ENCODE results near the gene SH3PXD2A.

SH3PXD2A gene

DNA sequence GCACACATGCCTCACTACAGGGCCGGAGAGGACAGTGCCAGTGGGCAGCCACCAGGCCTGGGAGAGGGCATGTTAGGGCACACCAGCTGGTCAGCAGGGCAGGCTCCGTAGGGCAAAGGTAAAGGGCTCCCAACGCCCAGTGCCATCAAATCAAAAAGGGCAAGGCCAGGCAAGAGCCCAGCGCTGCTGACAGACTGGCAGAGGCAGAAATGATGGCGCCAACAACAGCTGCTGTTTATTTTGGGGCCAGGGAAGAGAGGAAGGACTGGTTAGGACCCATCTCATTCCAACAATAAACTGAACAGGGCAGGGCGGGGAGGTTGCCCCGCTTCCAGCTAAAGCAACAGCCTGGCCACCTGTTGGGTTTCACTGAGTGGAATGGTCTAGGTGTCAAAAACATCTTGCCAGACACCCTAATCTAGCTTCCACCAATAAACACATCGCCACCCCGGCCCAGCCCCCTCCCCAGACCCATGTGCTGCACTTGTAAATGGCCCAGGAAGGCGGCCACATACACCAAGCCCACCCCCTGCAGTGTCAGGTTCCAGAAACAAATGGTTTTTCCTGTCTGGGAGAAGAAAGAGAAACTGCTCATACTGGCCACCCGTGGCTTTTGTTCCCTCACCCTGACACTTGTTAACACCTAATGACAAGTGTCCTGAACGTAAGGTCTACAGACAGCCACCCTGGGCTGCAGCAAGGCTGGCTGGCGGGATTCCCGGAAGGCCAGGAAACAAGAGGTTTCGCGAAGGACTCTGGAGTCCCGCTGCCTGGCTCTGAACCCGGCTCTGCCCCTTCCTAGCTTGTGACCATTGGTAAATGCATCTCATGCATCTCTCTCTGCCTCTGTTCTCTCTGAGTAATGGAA lies 15.3 kb downstream of the SH3PXD2A start:
- Histone ChIP-seq H3K4me3 (ENCODE audit: low read depth, low read length) (peak overlapping the region; percentile 10; the same call in 1 of the 2 replicates), H3K36me3 (ENCODE audit: control insufficient read depth, insufficient read depth, low read length) (no peaks in the 10 kb centered on the region), H3K9ac (ENCODE audit: low read length) (peak overlapping the region; percentile 58), H3K27ac (ENCODE audit: low read depth, low read length) (peak overlapping the region; percentile 58; the same call in 1 of the 2 replicates), H3K9me3 (ENCODE audit: control insufficient read depth, insufficient read depth, low read depth, low read length) (no peaks in the 10 kb centered on the region), H3K4me1 (ENCODE audit: control insufficient read depth, insufficient read depth, low read length) (peaks cover 67% of the 10 kb centered on the region), H3K27me3 (ENCODE audit: control insufficient read depth, insufficient read depth, low read length) (no peaks in the 10 kb centered on the region)

DNA sequence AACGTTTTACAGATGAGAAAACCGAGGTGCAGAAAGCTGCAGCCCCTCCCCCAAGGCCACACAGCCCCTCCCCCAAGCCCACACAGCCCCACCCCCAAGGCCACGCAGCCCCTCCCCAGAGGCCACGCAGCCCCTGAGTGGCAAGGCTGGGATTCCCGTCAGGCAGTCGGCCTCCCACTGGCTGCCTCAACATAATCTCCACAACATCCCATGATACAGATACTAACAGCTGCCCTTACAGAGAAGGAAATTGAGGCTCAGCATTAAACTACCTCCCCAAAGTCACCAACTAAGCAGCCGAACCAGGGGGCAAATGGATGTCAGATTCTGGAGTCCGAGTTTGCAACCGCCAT lies 15.9 kb downstream of the SH3PXD2A start:
- Histone ChIP-seq H3K4me3 (ENCODE audit: low read depth, low read length) (no peak overlapping the region; the same call in 1 of the 2 replicates), H3K9me3 (ENCODE audit: control insufficient read depth, insufficient read depth, low read depth, low read length) (no peaks in the 10 kb centered on the region), H3K36me3 (ENCODE audit: control insufficient read depth, insufficient read depth, low read length) (no peaks in the 10 kb centered on the region), H3K27ac (ENCODE audit: low read depth, low read length) (peak overlapping the region; percentile 58; the same call in 1 of the 2 replicates), H3K9ac (ENCODE audit: low read length) (peak overlapping the region; percentile 58), H3K4me1 (ENCODE audit: control insufficient read depth, insufficient read depth, low read length) (peaks cover 72% of the 10 kb centered on the region), H3K27me3 (ENCODE audit: control insufficient read depth, insufficient read depth, low read length) (no peaks in the 10 kb centered on the region)

DNA sequence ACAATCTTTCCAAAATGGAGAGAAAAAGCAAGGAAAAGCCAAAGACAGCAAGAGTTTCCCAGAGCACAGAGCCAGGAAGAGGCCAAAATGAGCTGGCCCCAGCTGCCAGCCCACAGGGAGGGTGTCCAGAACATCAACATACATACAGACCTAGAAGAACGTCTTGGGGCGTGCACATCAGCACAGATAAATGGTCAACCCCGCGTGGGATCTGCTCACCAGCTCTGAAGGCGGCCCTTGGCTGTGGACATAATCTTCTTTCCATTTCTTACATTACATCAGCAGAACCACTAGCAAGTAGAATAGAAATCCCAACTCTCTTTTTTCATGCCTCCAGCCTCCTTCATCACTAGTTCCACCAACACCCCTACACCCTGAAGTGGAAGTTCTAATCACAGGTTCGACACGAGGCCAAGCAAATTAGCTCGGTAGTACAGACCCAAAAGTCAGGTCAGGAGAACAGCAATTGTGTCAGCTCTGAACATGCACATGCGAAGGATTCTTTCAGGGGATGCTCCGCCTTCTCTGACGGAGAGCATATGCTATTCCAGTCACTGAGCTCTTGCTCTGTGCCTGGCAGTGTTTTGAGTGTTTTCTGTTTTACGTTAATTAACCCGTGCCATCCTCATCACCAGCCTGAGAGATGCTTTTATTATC lies 16.4 kb downstream of the SH3PXD2A start:
- Histone ChIP-seq H3K4me1 (ENCODE audit: control insufficient read depth, insufficient read depth, low read length) (peaks cover 72% of the 10 kb centered on the region), H3K9ac (ENCODE audit: low read length) (no peak overlapping the region), H3K27me3 (ENCODE audit: control insufficient read depth, insufficient read depth, low read length) (no peaks in the 10 kb centered on the region), H3K36me3 (ENCODE audit: control insufficient read depth, insufficient read depth, low read length) (no peaks in the 10 kb centered on the region), H3K9me3 (ENCODE audit: control insufficient read depth, insufficient read depth, low read depth, low read length) (no peaks in the 10 kb centered on the region), H3K4me3 (ENCODE audit: low read depth, low read length) (no peak overlapping the region), H3K27ac (ENCODE audit: low read depth, low read length) (no peak overlapping the region)

- Histone ChIP-seq H3K27ac (ENCODE audit: low read depth, low read length) (no peak overlapping the region), H3K27me3 (ENCODE audit: control insufficient read depth, insufficient read depth, low read length) (no peaks in the 10 kb centered on the region), H3K36me3 (ENCODE audit: control insufficient read depth, insufficient read depth, low read length) (no peaks in the 10 kb centered on the region), H3K4me1 (ENCODE audit: control insufficient read depth, insufficient read depth, low read length) (peaks cover 75% of the 10 kb centered on the region), H3K9me3 (ENCODE audit: control insufficient read depth, insufficient read depth, low read depth, low read length) (no peaks in the 10 kb centered on the region), H3K9ac (ENCODE audit: low read length) (no peak overlapping the region), H3K4me3 (ENCODE audit: low read depth, low read length) (no peak overlapping the region)
Observed at GRCh38 chr10:103838070-103838395, 17.3 kb downstream of the SH3PXD2A start.

GRCh38 chr10:103837370-103838069 lies 17.9 kb downstream of the SH3PXD2A start:
- H3K9ac ChIP-seq (ENCODE audit: low read length), result no peak overlapping the region
- H3K27me3 ChIP-seq (ENCODE audit: control insufficient read depth, insufficient read depth, low read length), result no peaks in the 10 kb centered on the region
- no peaks in the 10 kb centered on the region for H3K36me3 ChIP-seq (ENCODE audit: control insufficient read depth, insufficient read depth, low read length)
- H3K4me1 ChIP-seq (ENCODE audit: control insufficient read depth, insufficient read depth, low read length), result peaks cover 75% of the 10 kb centered on the region
- H3K4me3 ChIP-seq (ENCODE audit: low read depth, low read length), result no peak overlapping the region
- peaks cover 5% of the 10 kb centered on the region; the same call in 1 of the 2 replicates for H3K9me3 ChIP-seq (ENCODE audit: control insufficient read depth, insufficient read depth, low read depth, low read length)
- H3K27ac ChIP-seq (ENCODE audit: low read depth, low read length), result no peak overlapping the region

DNA sequence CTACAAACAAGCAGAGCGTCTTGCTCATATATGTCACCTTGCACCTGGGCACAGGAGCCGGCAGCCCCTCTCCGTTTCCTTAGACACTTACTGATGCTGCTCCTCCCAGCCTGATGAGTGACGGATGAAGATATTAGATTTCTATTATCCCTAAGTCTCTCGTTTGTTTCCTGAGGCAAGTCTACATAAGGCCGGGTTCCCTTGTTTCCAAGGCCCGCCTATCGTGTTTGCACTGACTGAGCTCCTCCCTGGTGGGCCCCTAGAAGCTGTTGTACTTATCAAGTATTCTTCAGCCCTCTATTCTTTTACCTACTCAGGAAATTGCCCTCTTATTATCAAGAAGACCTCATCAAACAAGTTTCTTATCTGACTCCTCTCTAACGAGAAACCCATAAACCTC lies 18.5 kb downstream of the SH3PXD2A start:
- H3K4me3 ChIP-seq (ENCODE audit: low read depth, low read length), result no peak overlapping the region
- H3K9me3 ChIP-seq (ENCODE audit: control insufficient read depth, insufficient read depth, low read depth, low read length), result peaks cover 5% of the 10 kb centered on the region; the same call in 1 of the 2 replicates
- H3K9ac ChIP-seq (ENCODE audit: low read length), result no peak overlapping the region
- no peaks in the 10 kb centered on the region for H3K36me3 ChIP-seq (ENCODE audit: control insufficient read depth, insufficient read depth, low read length)
- peaks cover 75% of the 10 kb centered on the region for H3K4me1 ChIP-seq (ENCODE audit: control insufficient read depth, insufficient read depth, low read length)
- H3K27ac ChIP-seq (ENCODE audit: low read depth, low read length), result no peak overlapping the region
- no peaks in the 10 kb centered on the region for H3K27me3 ChIP-seq (ENCODE audit: control insufficient read depth, insufficient read depth, low read length)

- H3K9me3 ChIP-seq (ENCODE audit: control insufficient read depth, insufficient read depth, low read depth, low read length), result peaks cover 5% of the 10 kb centered on the region; the same call in 1 of the 2 replicates
- no peaks in the 10 kb centered on the region for H3K27me3 ChIP-seq (ENCODE audit: control insufficient read depth, insufficient read depth, low read length)
- H3K27ac ChIP-seq (ENCODE audit: low read depth, low read length), result no peak overlapping the region
- no peak overlapping the region for H3K9ac ChIP-seq (ENCODE audit: low read length)
- no peaks in the 10 kb centered on the region for H3K36me3 ChIP-seq (ENCODE audit: control insufficient read depth, insufficient read depth, low read length)
- H3K4me3 ChIP-seq (ENCODE audit: low read depth, low read length), result no peak overlapping the region
- peaks cover 72% of the 10 kb centered on the region for H3K4me1 ChIP-seq (ENCODE audit: control insufficient read depth, insufficient read depth, low read length)
Observed at GRCh38 chr10:103836273-103836672, 19.1 kb downstream of the SH3PXD2A start.

DNA sequence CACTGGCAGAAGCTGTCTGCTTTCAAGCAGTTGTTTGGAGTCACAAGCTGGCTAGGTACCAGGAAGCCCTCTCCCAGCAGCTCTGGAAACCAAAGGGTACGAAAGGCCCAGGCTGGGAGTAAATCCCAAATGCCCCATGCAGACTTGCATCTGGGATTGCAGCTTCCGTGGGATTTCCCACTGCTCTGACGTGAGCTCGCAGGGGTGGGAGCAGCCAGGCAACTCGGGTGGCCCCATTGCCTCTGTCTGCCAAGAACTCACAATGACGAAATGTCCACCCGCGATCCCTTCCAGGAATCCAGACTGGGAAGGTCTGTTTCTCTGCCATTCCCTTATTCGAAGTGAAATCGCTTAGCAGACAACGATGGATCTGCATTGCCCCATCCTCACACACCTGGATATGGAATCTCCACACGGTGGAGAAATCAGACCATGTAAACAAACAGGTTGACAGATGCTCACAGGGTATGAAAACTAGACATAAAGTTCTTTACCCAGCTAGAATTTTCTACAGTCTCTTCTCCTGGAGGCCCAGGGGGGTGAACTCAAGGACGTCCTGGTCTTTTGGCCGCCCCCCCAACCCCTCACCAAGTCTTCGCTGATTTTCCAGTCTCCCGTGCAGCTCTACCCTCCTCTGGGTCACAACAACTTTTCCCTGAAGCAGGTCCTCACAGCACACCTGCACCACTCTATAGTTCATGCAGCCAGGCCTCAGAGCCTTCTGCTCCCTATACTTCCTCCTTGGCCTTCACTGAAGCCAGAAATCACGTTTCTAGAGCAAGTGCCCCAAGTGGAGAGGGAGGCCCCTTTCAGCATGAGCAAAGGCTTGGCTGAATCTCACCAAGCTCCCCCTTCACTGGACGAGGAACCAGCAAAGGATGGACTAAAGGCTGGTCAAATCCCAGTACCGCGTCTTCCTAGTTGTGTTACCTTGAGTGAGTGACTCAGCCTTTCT lies 20.0 kb downstream of the SH3PXD2A start:
- Histone ChIP-seq H3K9ac (ENCODE audit: low read length) (no peak overlapping the region), H3K36me3 (ENCODE audit: control insufficient read depth, insufficient read depth, low read length) (no peaks in the 10 kb centered on the region), H3K9me3 (ENCODE audit: control insufficient read depth, insufficient read depth, low read depth, low read length) (peaks cover 5% of the 10 kb centered on the region; the same call in 1 of the 2 replicates), H3K4me3 (ENCODE audit: low read depth, low read length) (no peak overlapping the region), H3K27me3 (ENCODE audit: control insufficient read depth, insufficient read depth, low read length) (no peaks in the 10 kb centered on the region), H3K4me1 (ENCODE audit: control insufficient read depth, insufficient read depth, low read length) (peaks cover 67% of the 10 kb centered on the region), H3K27ac (ENCODE audit: low read depth, low read length) (no peak overlapping the region)

- H3K9me3 ChIP-seq (ENCODE audit: control insufficient read depth, insufficient read depth, low read depth, low read length), result peaks cover 5% of the 10 kb centered on the region; the same call in 1 of the 2 replicates
- H3K27ac ChIP-seq (ENCODE audit: low read depth, low read length), result no peak overlapping the region
- no peaks in the 10 kb centered on the region for H3K27me3 ChIP-seq (ENCODE audit: control insufficient read depth, insufficient read depth, low read length)
- H3K4me1 ChIP-seq (ENCODE audit: control insufficient read depth, insufficient read depth, low read length), result peaks cover 65% of the 10 kb centered on the region
- H3K9ac ChIP-seq (ENCODE audit: low read length), result peak overlapping the region; percentile 36
- peak overlapping the region; percentile 28; the same call in 1 of the 2 replicates for H3K4me3 ChIP-seq (ENCODE audit: low read depth, low read length)
- no peaks in the 10 kb centered on the region for H3K36me3 ChIP-seq (ENCODE audit: control insufficient read depth, insufficient read depth, low read length)
Observed at GRCh38 chr10:103834436-103835095, 20.8 kb downstream of the SH3PXD2A start.
